HG03064 (cell line): ENCODE results near the gene PNISR.
"Not testable (repeated sequence)": the region's sequence is repeated elsewhere in the genome, so short reads cannot be mapped to it uniquely, and the experiment has no call there.

Source experiments
- ATAC-seq: cut with Tn5 transposase; IDR thresholded peaks from one replicate; pipeline ENCODE4 v1.9.1; 2021; ENCODE audit warnings: low read depth; ENCODE audit not compliant: unreplicated experiment

PNISR gene

DNA sequence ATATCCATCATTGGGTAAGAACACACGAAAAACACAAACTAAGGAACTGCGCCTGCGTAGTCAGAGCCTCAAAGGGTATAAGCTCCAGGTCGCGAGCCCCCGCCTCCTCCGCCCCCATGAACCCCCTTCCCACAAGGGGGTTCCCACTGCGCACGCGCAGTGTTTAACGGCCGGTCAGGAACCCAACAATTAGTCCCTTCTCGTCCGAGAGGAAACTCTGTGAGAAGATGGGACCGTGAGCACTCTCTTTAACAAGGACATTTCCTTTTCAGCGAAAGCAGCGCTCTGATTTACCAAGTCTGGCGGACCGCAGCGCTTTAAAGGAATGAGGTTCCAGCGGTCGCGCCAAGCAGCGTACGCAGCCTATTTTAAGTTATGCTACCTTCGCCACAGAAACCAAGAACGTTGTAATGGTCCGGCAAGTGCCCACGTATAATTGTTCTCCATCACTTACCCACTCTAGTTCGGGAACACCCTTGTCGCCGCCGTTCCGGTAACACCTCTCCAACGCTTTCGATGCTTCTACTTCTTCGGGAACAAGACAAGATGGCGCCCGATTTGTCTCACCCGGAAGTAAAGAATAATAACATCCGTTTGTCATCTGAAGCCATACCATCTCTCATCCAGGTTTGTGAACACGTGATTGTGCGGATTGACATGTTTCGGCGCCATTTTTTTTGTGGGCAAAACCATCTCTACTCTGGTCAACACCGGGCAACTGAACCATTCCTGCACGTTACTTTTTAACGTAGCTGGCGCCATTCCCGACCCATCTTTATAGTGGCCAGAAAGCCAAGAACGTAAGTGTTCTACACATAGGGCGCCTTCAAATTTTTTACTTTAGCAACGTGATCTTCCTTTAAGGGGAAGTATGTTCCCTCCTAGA, at the start of gene PNISR:
Gene PNISR, minus strand, starts transcription at position 548 of the 886 bp plus-strand sequence. CDS start 10,649 bp downstream, outside the sequence.
- ATAC-seq = peak; percentile 89

DNA sequence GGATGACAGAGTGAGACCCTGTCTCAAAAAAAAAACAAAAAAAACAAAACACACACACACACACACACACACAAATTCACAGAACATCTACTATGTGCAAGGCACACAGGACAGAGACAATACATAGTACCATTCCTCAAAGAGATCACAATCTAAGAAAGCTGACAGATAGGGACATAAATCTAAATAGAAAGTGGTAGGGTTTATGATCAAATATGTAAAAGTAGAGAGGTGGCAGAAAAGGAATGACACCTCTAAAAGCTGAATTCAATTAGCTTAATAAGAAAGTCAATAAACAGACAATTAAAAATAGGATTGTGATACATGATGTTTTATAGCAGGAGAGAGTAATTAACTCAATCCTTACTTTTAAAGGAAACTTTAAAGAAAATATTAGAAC, 48.6 kb upstream of the PNISR start:
- no peak for ATAC-seq

- no peak for ATAC-seq
Observed at GRCh38 chr6:99471638-99472037, 46.5 kb upstream of the PNISR start.

GRCh38 chr6:99467509-99468106, 42.5 kb upstream of the PNISR start:
- no peak for ATAC-seq

GRCh38 chr6:99459133-99459532, 34.0 kb upstream of the PNISR start:
- not testable (repeated sequence) for ATAC-seq

DNA sequence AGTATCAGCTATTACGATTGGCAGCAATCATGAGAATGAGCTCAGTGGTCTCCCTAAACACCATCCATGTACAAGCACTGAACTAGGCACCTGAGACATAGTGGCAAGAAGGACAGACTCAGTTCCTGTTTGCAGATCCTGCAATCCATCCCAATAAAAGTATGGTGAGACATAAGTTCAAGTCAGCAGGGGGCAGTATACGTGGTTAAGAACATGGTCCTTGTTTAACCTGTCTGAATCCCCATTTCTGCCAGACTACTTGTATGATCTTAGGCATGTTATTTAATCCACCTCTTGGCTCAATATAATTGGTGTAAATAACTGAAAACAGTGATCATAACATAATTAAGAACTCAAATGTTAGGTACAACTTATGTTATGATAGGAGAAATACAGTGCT, 33.2 kb upstream of the PNISR start:
- ATAC-seq = no peak

- ATAC-seq = no peak
Observed at GRCh38 chr6:99446076-99446475, 21.0 kb upstream of the PNISR start.

GRCh38 chr6:99434702-99435530, 9.8 kb upstream of the PNISR start:
- ATAC-seq = peak; percentile 83

DNA sequence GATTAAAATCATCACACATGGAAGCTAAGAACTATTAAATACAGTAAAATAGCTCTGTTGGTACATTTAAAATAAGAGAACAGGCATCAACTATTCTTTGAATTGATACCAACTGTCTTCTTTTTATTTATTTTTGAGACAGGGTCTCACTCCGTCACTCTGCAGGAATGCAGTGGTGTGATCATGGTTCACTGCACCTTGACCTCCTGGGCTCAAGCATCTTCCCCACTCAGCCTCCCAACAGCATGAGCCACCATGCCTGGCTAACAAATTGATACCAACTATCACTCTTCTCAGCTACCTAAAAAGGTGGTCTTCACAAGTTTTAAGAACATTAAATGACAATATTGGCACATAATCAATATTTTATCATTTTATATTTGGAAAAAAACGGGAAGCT, 7.8 kb upstream of the PNISR start:
- ATAC-seq = no peak

- ATAC-seq = no peak
Observed at GRCh38 chr6:99431901-99432300, 6.8 kb upstream of the PNISR start.

GRCh38 chr6:99427988-99428387, 2.9 kb upstream of the PNISR start:
- no peak for ATAC-seq

GRCh38 chr6:99426451-99426757, 1.3 kb upstream of the PNISR start:
- no peak for ATAC-seq

GRCh38 chr6:99425647-99426450, 741 bp upstream of the PNISR start:
- peak; percentile 46 for ATAC-seq

GRCh38 chr6:99424022-99424421, 1.1 kb downstream of the PNISR start:
- no peak for ATAC-seq

DNA sequence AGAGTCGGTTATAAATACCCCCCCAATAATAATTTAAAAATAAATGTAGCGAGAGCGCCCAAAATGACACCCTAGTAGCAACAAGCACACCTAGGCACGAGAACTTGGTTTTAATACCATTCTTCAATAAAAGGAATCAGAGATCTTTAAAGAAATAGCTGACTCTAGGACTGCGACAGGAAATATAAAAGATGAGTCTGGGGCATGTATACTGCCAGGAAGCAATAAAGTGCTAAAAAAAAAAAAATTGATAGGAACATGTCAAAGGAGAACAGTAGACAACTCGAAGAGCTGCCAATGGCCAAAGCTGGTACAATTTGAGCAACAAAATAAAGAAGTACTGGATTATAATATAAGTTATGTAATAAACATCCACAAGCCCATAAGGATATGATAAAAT, 2.2 kb downstream of the PNISR start:
- ATAC-seq = no peak

DNA sequence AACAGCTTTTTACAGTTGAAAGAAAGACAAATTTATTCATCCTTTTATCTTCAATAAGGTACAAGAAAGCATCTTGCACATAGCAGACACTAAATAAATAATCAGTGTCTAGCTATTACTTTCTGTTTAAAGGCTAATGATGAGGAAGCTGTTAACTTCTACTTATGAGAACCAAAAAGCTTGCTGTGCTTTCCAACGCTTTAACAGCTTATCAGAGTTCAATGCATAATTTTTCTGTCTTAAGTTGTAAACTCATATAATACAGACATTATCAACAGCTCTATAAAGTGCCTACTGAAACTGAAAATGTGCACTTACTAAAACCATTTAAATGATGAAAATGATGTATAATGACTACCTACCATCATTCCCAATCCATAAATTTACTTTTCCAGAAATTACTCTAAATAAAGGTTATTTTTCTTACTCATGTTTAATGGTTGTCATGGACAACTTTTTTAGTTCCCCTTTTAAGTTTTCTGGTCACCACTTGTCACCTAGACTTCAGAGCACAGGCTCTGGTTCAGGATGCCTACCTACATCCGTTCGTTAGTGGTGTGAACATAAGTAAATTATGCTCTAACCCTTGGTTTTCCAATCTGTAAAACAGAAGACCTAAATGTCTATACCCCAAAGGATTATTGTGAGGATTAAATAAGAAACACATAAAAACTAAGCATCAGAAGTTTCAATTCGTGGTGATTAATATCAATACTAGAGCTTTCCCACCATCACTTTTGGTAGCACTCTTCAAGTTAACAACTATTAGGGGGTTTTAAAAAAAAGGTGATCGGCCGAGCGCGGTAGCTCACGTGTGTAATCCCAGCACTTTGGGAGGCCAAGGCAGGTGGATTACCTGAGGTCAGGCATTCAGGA, 8.0 kb downstream of the PNISR start:
- ATAC-seq = peak; percentile 74

DNA sequence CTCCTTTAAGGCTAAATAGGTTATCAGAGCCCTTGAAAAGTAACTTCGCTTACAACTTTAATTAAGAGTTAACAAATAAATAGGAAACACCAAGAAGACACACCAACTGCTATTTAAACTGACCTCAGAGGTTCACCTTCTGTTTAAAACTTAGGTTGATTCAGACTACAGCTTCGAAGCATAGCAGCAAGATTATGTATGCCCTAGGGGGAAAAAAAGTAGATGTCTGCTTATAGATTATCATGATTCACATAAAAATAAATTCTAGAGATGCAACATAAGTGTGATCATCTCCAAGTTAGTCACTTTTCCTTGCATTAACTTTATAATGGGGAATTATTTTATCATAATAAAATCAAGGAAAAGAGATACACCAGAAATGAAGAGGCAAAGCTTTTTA, 8.9 kb downstream of the PNISR start:
- ATAC-seq = no peak

- no peak for ATAC-seq
Observed at GRCh38 chr6:99415446-99415845, 9.7 kb downstream of the PNISR start.

- no peak for ATAC-seq
Observed at GRCh38 chr6:99412065-99412464, 13.0 kb downstream of the PNISR start.

- ATAC-seq = no peak
Observed at GRCh38 chr6:99409672-99410071, 15.4 kb downstream of the PNISR start.
